Ishikawa (cell line): ENCODE results near the gene PHACTR4.

Source experiments
- CEBPB ChIP-seq: IDR thresholded peaks from 2 replicates; pipeline ENCODE4 v1.6.1; 2012
- CREB1 ChIP-seq: IDR thresholded peaks from 2 replicates; pipeline ENCODE4 v1.6.1; 2012; ENCODE audit warnings: low read depth
- EGR1 ChIP-seq: IDR thresholded peaks from 2 replicates; pipeline ENCODE4 v1.6.1; 2012
- EP300 ChIP-seq: IDR thresholded peaks from 2 replicates; pipeline ENCODE4 v1.6.1; 2012; ENCODE audit warnings: borderline replicate concordance
- FOXM1 ChIP-seq: IDR thresholded peaks from 2 replicates; pipeline ENCODE4 v1.6.1; 2012; ENCODE audit warnings: low read depth, borderline replicate concordance
- MAX ChIP-seq: IDR thresholded peaks from 2 replicates; pipeline ENCODE4 v1.6.1; 2012
- NFIC ChIP-seq: IDR thresholded peaks from 2 replicates; pipeline ENCODE4 v1.6.1; 2012
- RAD21 ChIP-seq: IDR thresholded peaks from 2 replicates; pipeline ENCODE4 v1.6.1; 2012; ENCODE audit warnings: low read depth
- REST ChIP-seq: IDR thresholded peaks from 2 replicates; pipeline ENCODE4 v1.6.1; 2012; ENCODE audit warnings: low read depth, mild to moderate bottlenecking
- TAF1 ChIP-seq: IDR thresholded peaks from 2 replicates; pipeline ENCODE4 v1.6.1; 2012; ENCODE audit warnings: low read depth, mild to moderate bottlenecking
- TCF12 ChIP-seq: IDR thresholded peaks from 2 replicates; pipeline ENCODE4 v1.6.1; 2012; ENCODE audit warnings: low read depth
- TEAD4 ChIP-seq: IDR thresholded peaks from 2 replicates; pipeline ENCODE4 v1.6.1; 2012
- USF1 ChIP-seq: IDR thresholded peaks from 2 replicates; pipeline ENCODE4 v1.6.1; 2012
- YY1 ChIP-seq: IDR thresholded peaks from 2 replicates; pipeline ENCODE4 v1.6.1; 2012; ENCODE audit warnings: low read depth
- ZBTB7A ChIP-seq: IDR thresholded peaks from 2 replicates; pipeline ENCODE4 v1.6.1; 2012; ENCODE audit warnings: low read depth

Gene PHACTR4

GRCh38 chr1:28369371-28370238, at the start of gene PHACTR4:
Gene PHACTR4 (plus strand): TSS chr1:28369740. CDS start chr1:28407448, 37,708 bp downstream.
- TF ChIP-seq ZBTB7A (peak; percentile 45; the same call in 1 of the 2 replicates), RAD21 (peak; percentile 8; the same call in 1 of the 2 replicates), USF1 (no peak), TCF12 (peak; percentile 83), EP300 (peak; percentile 77; the same call in 1 of the 2 replicates), MAX (peak; percentile 68), CREB1 (peak; percentile 65), REST (no peak), NFIC (no peak), YY1 (peak; percentile 91), TAF1 (peak; percentile 66), TEAD4 (peak; percentile 31; the same call in 1 of the 2 replicates), CEBPB (no peak), FOXM1 (no peak), EGR1 (0 out of 2 replicates have a peak, but pooled peaks have one; percentile 50)

- TF ChIP-seq CREB1 (no peak), REST (0 out of 2 replicates have a peak, but pooled peaks have one; percentile 31)
Measured at GRCh38 chr1:28322194-28322593, 47.3 kb upstream of the PHACTR4 start.

- TF ChIP-seq EGR1 (no peak), TAF1 (no peak), FOXM1 (no peak), NFIC (no peak), CREB1 (no peak), YY1 (no peak), REST (no peak), TCF12 (no peak), MAX (no peak), TEAD4 (no peak), CEBPB (no peak), EP300 (no peak), USF1 (no peak), ZBTB7A (no peak)
Measured at GRCh38 chr1:28323720-28324119, 45.8 kb upstream of the PHACTR4 start.

GRCh38 chr1:28326515-28326914, 43.0 kb upstream of the PHACTR4 start:
- TF ChIP-seq NFIC (no peak), MAX (no peak), RAD21 (no peak), REST (no peak), TCF12 (no peak), CEBPB (no peak), YY1 (no peak), TEAD4 (no peak), CREB1 (no peak), EP300 (no peak), FOXM1 (no peak), USF1 (no peak), TAF1 (no peak), ZBTB7A (no peak), EGR1 (no peak)
